HFFc6 (cell line): Measurements from ENCODE around the gene SRRM5. TPM values are rescaled to one million over a fixed set of nuclear protein-coding genes. Genes with fewer than 3 reads are reported as not detected.
A peak's percentile ranks its signal among the peaks of the same experiment; 100 is the strongest.

Source experiments
- DNase-seq: peaks from one replicate; pipeline ENCODE4 v3.0.0-alpha.2; 2018
- H3K27ac Mint-ChIP-seq: 2 replicates; pipeline ENCODE4 v1.8.0; 2020; ENCODE audit warnings: mild to moderate bottlenecking, mixed read lengths
- H3K27me3 Mint-ChIP-seq: 2 replicates; pipeline ENCODE4 v1.8.0; 2021; ENCODE audit warnings: mild to moderate bottlenecking, moderate library complexity, mixed read lengths; ENCODE audit not compliant: insufficient read depth
- H3K36me3 Mint-ChIP-seq: 2 replicates; pipeline ENCODE4 v1.8.0; 2021; ENCODE audit warnings: low read depth, mixed read lengths
- H3K4me1 Mint-ChIP-seq: 2 replicates; pipeline ENCODE4 v1.8.0; 2020; ENCODE audit warnings: low read depth, mixed read lengths
- H3K4me3 Mint-ChIP-seq: 2 replicates; pipeline ENCODE4 v1.8.0; 2020; ENCODE audit warnings: mild to moderate bottlenecking, moderate library complexity, mixed read lengths
- H3K9me3 Mint-ChIP-seq: 2 replicates; pipeline ENCODE4 v1.8.0; 2020; ENCODE audit warnings: mild to moderate bottlenecking, mixed read lengths
- total RNA-seq, 6 experiments: library from RNA; stranded (reverse); fragmentation: NEBNext Ultra II Directional; extraction: Animal tissue kit (Norgen Biotek cat#: 25700); gene quantifications; 2 replicates in 1 of 6; 3 replicates in 5 of 6; pipeline ENCODE4 v1.2.3, GENCODE V29; 2021
- TF ChIP-seq, protein P1 (sequence below): fragments of 200-600 bp; sonication (generic); IDR thresholded peaks from 2 replicates; pipeline ENCODE4 v1.5.0; 2021; ENCODE audit warnings: antibody characterized with exemption, mild to moderate bottlenecking

SRRM5 gene
- total RNA-seq, 6 experiments from 2014 or later: 0.11 to 0.31 (median 0.21) TPM; not detected in 1

DNA sequence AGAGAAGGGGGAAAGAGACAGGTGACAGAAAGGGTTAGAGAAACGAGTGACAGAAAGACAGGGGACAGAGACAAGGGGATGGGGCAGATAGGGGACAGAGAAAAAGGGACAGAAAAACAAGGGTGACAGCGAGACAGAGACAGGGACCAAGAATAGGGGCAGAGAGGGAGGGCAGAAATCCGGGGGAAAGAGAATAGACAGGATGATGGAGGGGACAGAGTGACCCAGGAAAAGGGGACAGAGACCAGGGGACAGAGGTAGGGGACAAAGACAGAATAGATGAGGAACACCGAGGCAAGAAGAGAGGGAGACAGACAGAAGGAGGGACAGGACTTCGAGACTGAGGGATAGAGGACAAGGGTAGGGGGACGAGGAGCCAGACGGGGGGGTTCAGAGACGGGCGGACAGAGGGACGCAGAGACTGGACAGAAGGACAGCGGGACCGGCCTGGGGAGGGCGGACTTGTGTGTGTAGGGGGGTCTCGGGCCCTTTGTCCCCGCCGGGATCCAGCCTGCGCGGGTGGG is 27.2 kb downstream of the SRRM5 start:
- H3K27me3 Mint-ChIP-seq: peaks cover 30% of the 10 kb centered on the region
- H3K27ac Mint-ChIP-seq: no peak overlapping the region
- H3K4me3 Mint-ChIP-seq: peak overlapping the region; percentile 69
- TF ChIP-seq, protein P1, sequence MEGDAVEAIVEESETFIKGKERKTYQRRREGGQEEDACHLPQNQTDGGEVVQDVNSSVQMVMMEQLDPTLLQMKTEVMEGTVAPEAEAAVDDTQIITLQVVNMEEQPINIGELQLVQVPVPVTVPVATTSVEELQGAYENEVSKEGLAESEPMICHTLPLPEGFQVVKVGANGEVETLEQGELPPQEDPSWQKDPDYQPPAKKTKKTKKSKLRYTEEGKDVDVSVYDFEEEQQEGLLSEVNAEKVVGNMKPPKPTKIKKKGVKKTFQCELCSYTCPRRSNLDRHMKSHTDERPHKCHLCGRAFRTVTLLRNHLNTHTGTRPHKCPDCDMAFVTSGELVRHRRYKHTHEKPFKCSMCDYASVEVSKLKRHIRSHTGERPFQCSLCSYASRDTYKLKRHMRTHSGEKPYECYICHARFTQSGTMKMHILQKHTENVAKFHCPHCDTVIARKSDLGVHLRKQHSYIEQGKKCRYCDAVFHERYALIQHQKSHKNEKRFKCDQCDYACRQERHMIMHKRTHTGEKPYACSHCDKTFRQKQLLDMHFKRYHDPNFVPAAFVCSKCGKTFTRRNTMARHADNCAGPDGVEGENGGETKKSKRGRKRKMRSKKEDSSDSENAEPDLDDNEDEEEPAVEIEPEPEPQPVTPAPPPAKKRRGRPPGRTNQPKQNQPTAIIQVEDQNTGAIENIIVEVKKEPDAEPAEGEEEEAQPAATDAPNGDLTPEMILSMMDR: no peak
- DNase-seq: no peak
- H3K4me1 Mint-ChIP-seq: peaks cover 8% of the 10 kb centered on the region; the same call in 1 of the 2 replicates
- H3K36me3 Mint-ChIP-seq: no peaks in the 10 kb centered on the region
- no peaks in the 10 kb centered on the region for H3K9me3 Mint-ChIP-seq

DNA sequence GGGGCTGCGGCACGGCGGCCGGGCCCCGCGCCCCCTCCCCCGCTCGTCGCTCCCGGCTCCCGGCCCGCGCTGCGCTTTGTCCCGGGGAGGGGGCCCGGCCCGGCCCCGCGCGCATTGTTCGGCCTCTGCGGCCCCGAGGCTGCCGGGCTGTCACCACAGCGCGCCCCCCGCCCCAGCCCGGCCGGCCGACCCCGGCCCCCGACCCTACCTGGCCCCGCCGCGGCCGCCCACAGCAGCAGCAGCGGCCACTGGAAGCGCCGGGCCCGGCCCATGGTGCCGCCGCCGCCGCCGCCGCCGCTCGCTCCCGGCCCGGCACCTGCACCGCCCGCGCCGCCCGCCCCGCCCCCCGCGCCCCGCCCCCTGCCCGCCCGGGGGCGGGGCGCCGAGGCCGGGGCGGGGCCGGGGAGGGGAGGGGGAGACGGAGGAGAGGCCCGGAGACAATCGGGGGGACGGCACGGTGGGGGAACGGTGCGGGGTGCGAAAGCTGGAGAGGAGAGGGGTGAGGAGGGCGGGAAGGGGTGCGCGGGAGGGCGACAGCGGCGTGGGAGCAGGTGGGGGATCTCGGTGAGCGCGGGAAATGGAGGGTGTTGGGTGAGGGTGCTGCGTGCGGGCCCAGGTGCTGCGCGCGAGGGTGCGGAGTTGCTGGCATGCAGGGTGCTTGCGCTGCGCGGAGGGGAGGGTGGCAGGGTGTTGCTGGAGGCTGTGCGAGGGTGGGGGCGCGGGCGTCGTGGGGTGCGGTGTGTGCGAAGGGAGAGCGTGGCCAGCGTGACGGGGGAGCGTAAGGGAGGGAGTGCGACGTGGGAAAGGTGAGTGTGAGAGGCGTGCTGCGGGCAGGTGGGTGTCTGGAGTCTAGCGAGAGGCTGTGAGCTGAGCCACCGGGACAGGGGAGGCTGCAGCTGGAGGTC is 27.9 kb downstream of the SRRM5 start, which contains the start of gene CADM4:
Gene CADM4, minus strand, starts transcription at position 332 of the 905 bp plus-strand sequence. Its CDS starts 60 bp downstream, at position 272.
- peaks cover 7% of the 10 kb centered on the region; the same call in 1 of the 2 replicates for H3K4me1 Mint-ChIP-seq
- no peak for DNase-seq
- H3K27me3 Mint-ChIP-seq: peaks cover 30% of the 10 kb centered on the region
- H3K4me3 Mint-ChIP-seq: peak within 1 kb of the TSS; percentile 69
- TF ChIP-seq, protein P1: no peak
- no peaks in the 10 kb centered on the region for H3K9me3 Mint-ChIP-seq
- H3K27ac Mint-ChIP-seq: no peak within 1 kb of the TSS
- H3K36me3 Mint-ChIP-seq: no peaks in the 10 kb centered on the region

DNA sequence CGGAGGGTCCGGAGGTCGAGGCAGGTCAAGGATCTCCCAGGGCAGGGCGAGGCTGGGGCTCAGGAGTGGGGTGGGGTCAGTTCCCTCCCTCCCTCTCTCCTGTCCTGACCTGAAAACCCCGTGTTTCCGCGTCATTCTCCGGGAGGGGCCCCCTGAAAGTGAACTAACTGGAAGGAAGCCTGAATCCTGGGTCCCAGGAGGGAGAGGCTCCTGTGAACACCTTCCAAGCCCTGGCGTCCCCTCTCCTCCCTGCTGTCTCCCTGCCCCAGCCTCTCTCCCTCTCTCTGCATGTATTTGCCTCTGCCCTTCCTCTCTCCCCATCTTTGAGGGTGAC is 28.5 kb downstream of the SRRM5 start:
- peaks cover under 1% of the 10 kb centered on the region; the same call in 1 of the 2 replicates for H3K4me1 Mint-ChIP-seq
- peak overlapping the region; percentile 49 for H3K4me3 Mint-ChIP-seq
- no peak overlapping the region for H3K27ac Mint-ChIP-seq
- DNase-seq: no peak
- H3K27me3 Mint-ChIP-seq: peaks cover 30% of the 10 kb centered on the region
- no peaks in the 10 kb centered on the region for H3K36me3 Mint-ChIP-seq
- TF ChIP-seq, protein P1: no peak
- H3K9me3 Mint-ChIP-seq: no peaks in the 10 kb centered on the region

DNA sequence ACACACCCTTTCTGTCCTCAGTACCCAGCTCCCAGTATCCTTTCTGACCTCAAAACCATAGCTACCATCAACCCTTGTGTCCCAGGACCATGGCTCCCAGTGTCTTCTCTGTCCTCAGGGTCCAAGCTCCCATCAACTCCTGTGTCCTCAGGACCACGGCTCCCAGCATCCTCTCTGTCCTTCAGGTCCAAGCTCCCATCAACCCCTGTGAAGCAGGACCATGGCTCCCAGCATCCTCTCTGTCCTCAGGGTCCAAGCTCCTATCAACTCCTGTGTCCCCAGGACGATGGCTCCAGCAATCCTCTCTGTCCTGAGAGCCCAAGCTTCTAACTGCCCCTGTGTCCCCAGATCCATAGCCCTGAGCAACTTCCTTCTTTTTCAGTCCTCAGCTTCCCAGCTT is 29.4 kb downstream of the SRRM5 start:
- Mint-ChIP-seq H3K4me1 (no peaks in the 10 kb centered on the region), H3K27me3 (peaks cover 30% of the 10 kb centered on the region), H3K4me3 (no peak overlapping the region), H3K36me3 (peaks cover 5% of the 10 kb centered on the region), H3K27ac (no peak overlapping the region), H3K9me3 (no peaks in the 10 kb centered on the region)
- DNase-seq: no peak
- TF ChIP-seq, protein P1: no peak

DNA sequence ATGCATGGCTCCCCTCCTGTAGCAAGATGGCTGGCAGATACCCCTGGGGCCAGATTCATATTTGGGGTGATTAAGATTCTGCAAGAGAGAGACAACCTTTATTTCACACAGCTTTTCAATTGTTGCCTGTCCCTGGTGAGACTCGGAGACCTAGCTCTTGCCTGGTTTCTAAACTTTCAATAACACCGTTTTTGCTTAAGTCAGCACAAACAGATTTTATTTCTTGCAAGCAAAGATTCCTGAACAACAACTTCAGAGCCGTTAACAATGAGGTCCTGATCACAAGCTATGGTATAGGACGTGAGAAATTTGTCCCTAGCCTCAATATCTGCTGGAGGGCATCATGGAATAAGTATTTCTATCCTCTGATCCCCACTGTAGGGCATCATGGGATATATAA is 30.6 kb downstream of the SRRM5 start:
- no peak overlapping the region for H3K4me3 Mint-ChIP-seq
- peaks cover 17% of the 10 kb centered on the region for H3K36me3 Mint-ChIP-seq
- no peaks in the 10 kb centered on the region for H3K4me1 Mint-ChIP-seq
- TF ChIP-seq, protein P1: no peak
- peaks cover 25% of the 10 kb centered on the region for H3K27me3 Mint-ChIP-seq
- no peaks in the 10 kb centered on the region for H3K9me3 Mint-ChIP-seq
- no peak for DNase-seq
- no peak overlapping the region for H3K27ac Mint-ChIP-seq
